ENCODE measurements around the gene CACNA2D2.

GRCh38 chr3:50515565-50516439, 12.4 kb upstream of the CACNA2D2 start:
- TF ChIP-seq EZH2 (IDR thresholded peaks at IDR 0.05; ENCODE audit: insufficient read depth, low read length): no peak
- TF ChIP-seq CTCF (IDR thresholded peaks at IDR 0.05; ENCODE audit: insufficient read depth, low read depth, low read length): no peak
